K562 (cell line): ENCODE results near the gene GFI1B. TPM values are rescaled to one million over a fixed set of nuclear protein-coding genes. Genes with fewer than 3 reads are reported as not detected.
A peak's percentile ranks its signal among the peaks of the same experiment; 100 is the strongest.

Source experiments
- ADNP ChIP-seq: fragments of 200-800 bp; sonication (Bioruptor generic); IDR thresholded peaks from 2 replicates; pipeline ENCODE4 v1.6.1; 2016; ENCODE audit warnings: missing genetic modification characterization, missing compliant biosample characterization
- ARNT ChIP-seq, 2 experiments: fragments of 450-650 bp; IDR thresholded peaks; 2 replicates each; pipeline ENCODE4 v1.6.1; 2016; ENCODE audit warnings: mild to moderate bottlenecking in 1 of 2
- C11orf30 ChIP-seq: fragments of 450-650 bp; IDR thresholded peaks from 2 replicates; pipeline ENCODE4 v1.6.1; 2016; ENCODE audit warnings: low read depth, mild to moderate bottlenecking
- CHCHD3 ChIP-seq: fragments of 250-450 bp; sonication (Bioruptor Pico); IDR thresholded peaks from 2 replicates; pipeline ENCODE4 v2.1.2; 2022; ENCODE audit warnings: mild to moderate bottlenecking
- E2F8 ChIP-seq: fragments of 450-650 bp; IDR thresholded peaks from 2 replicates; pipeline ENCODE4 v1.7.1; 2018; ENCODE audit warnings: mild to moderate bottlenecking, low read depth; ENCODE audit not compliant: partially characterized antibody
- HMG20B ChIP-seq: fragments of 250-450 bp; sonication (Bioruptor Pico); IDR thresholded peaks from 2 replicates; pipeline ENCODE4 v1.5.0; 2021; ENCODE audit warnings: mild to moderate bottlenecking
- MLX ChIP-seq, 2 experiments: fragments of 450-650 bp in 1 of 2; sonication (generic) in 1 of 2; formaldehyde crosslinking; conservative IDR thresholded peaks; 2 replicates each; pipeline versions ENCODE4 v1.4.0 to v1.8.1; 2020 to 2022; ENCODE audit warnings: mild to moderate bottlenecking in 1 of 2, missing genetic modification reagents in 1 of 2
- NFE2L1 ChIP-seq: fragments of 450-650 bp; IDR thresholded peaks from 2 replicates; pipeline ENCODE4 v1.6.1; 2016; ENCODE audit warnings: missing genetic modification characterization, low read depth, mild to moderate bottlenecking, missing compliant biosample characterization, moderate library complexity, borderline replicate concordance
- OTX1 ChIP-seq: fragments of 450-650 bp; formaldehyde crosslinking; IDR thresholded peaks from 2 replicates; pipeline ENCODE4 v1.4.0; 2022; ENCODE audit warnings: mild to moderate bottlenecking
- PHF21A ChIP-seq: fragments of 450-650 bp; IDR thresholded peaks from 2 replicates; pipeline ENCODE4 v1.6.1; 2017; ENCODE audit warnings: low read depth, borderline replicate concordance
- RCOR1 ChIP-seq, 2 experiments: IDR thresholded peaks; 2 replicates each; pipeline ENCODE4 v1.6.1; 2012; ENCODE audit warnings: low read depth in 2 of 2, low read length in 2 of 2, borderline replicate concordance in 1 of 2, improper control_type of control experiment in 1 of 2
- SETDB1 ChIP-seq: IDR thresholded peaks from one replicate; pipeline ENCODE4 v1.6.1; 2012; ENCODE audit warnings: low read length, control low read depth, inconsistent platforms
- SMAD2 ChIP-seq: fragments of 150-350 bp; IDR thresholded peaks from 2 replicates; pipeline ENCODE4 v1.6.1; 2014; ENCODE audit warnings: low read depth, mild to moderate bottlenecking, low read length
- TCF3 ChIP-seq: sonication (generic); formaldehyde crosslinking; IDR thresholded peaks from 2 replicates; pipeline ENCODE4 v1.4.0; 2020; ENCODE audit warnings: mild to moderate bottlenecking, missing genetic modification reagents
- U2AF1 ChIP-seq: fragments of 200-400 bp; formaldehyde crosslinking; optimal IDR thresholded peaks from 2 replicates; pipeline ENCODE3; 2017; ENCODE audit warnings: mild to moderate bottlenecking, low read depth, low read length, moderate library complexity
- ZNF224 ChIP-seq: sonication (generic); formaldehyde crosslinking; IDR thresholded peaks from 2 replicates; pipeline ENCODE4 v1.8.0; 2022; ENCODE audit warnings: mild to moderate bottlenecking, missing genetic modification reagents
- ZNF24 ChIP-seq: fragments of 450-650 bp; IDR thresholded peaks from 2 replicates; pipeline ENCODE4 v1.6.1; 2016
- ZNF639 ChIP-seq, 2 experiments: fragments of 200-800 bp in 1 of 2; sonication (Bioruptor generic) in 1 of 2; sonication (generic) in 1 of 2; formaldehyde crosslinking in 1 of 2; IDR thresholded peaks in 1 of 2; conservative IDR thresholded peaks in 1 of 2; 2 replicates each; pipeline versions ENCODE4 v1.5.0 to v1.6.1; 2016 to 2020; ENCODE audit warnings: missing compliant biosample characterization in 1 of 2, missing genetic modification characterization in 1 of 2, missing genetic modification reagents in 1 of 2
- ZNF699 ChIP-seq: fragments of 250-450 bp; sonication (Bioruptor Pico); IDR thresholded peaks from 2 replicates; pipeline ENCODE4 v1.8.0; 2021; ENCODE audit warnings: mild to moderate bottlenecking, moderate library complexity; ENCODE audit not compliant: insufficient replicate concordance
- polyA plus RNA-seq, 8 experiments: library from polyadenylated mRNA; depleted of rRNA in 4 of 8; stranded (reverse) in 5 of 8; unstranded in 3 of 8; fragments of >200 nt; fragmentation: Nextera tagmentation in 2 of 8; fragmentation: Illumina TruSeq in 1 of 8; extraction: Ambion mirVana in 2 of 8; extraction: Trizol in 1 of 8; gene quantifications; 2 replicates each; pipeline versions ENCODE4 v1.2.1 to v1.2.3, GENCODE V29; 2011 to 2014; ENCODE audit warnings: inconsistent platforms in 1 of 8, missing spikeins in 1 of 8
- total RNA-seq, 7 experiments: library from RNA; depleted of rRNA in 6 of 7; stranded (reverse); fragments of >200 nt in 6 of 7; fragmentation: Illumina TruSeq in 2 of 7; extraction: Trizol in 2 of 7; gene quantifications; 2 replicates each; pipeline versions ENCODE4 v1.2.1 to v1.2.3, GENCODE V29; 2011 to 2021; ENCODE audit warnings: low replicate concordance in 1 of 7
- TF ChIP-seq, protein P1 (sequence below): fragments of 250-450 bp; sonication (Bioruptor Pico); IDR thresholded peaks from 2 replicates; pipeline ENCODE4 v1.8.0; 2022; ENCODE audit warnings: moderate library complexity, mild to moderate bottlenecking, inconsistent platforms
- TF ChIP-seq, protein P2 (sequence below): sonication (generic); formaldehyde crosslinking; IDR thresholded peaks from 2 replicates; pipeline ENCODE4 v1.8.1; 2023; ENCODE audit warnings: mild to moderate bottlenecking, missing genetic modification reagents

GFI1B gene
- total and polyA plus RNA-seq, 9 of the 15 experiments (the other 6 are each of a cell fraction or from before 2014, with no cell fraction given), result 8.0 to 75.7 (median 34.5) TPM

- no peak for TF ChIP-seq ARNT (IDR thresholded peaks at IDR 0.05)
- TF ChIP-seq ADNP, result no peak
- TF ChIP-seq, protein P1, sequence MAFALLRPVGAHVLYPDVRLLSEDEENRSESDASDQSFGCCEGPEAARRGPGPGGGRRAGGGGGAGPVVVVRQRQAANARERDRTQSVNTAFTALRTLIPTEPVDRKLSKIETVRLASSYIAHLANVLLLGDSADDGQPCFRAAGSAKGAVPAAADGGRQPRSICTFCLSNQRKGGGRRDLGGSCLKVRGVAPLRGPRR (CRISPR knock-in tag), result no peak
- no peak for TF ChIP-seq HMG20B (CRISPR knock-in tag)
- no peak for TF ChIP-seq OTX1 (CRISPR knock-in tag)
- peak; percentile 92 to 99 for TF ChIP-seq RCOR1 (IDR thresholded peaks at IDR 0.05; ENCODE audit: borderline replicate concordance in 1 of 2, low read depth in 2 of 2, low read length in 2 of 2)
- TF ChIP-seq, protein P2, sequence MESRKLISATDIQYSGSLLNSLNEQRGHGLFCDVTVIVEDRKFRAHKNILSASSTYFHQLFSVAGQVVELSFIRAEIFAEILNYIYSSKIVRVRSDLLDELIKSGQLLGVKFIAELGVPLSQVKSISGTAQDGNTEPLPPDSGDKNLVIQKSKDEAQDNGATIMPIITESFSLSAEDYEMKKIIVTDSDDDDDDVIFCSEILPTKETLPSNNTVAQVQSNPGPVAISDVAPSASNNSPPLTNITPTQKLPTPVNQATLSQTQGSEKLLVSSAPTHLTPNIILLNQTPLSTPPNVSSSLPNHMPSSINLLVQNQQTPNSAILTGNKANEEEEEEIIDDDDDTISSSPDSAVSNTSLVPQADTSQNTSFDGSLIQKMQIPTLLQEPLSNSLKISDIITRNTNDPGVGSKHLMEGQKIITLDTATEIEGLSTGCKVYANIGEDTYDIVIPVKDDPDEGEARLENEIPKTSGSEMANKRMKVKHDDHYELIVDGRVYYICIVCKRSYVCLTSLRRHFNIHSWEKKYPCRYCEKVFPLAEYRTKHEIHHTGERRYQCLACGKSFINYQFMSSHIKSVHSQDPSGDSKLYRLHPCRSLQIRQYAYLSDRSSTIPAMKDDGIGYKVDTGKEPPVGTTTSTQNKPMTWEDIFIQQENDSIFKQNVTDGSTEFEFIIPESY (CRISPR knock-in tag), result no peak
- TF ChIP-seq ZNF639 (CRISPR knock-in tag; conservative IDR thresholded peaks at IDR 0.05 in 1 of 2, IDR thresholded peaks at IDR 0.05 in 1 of 2), result 0 out of 4 replicates have a peak, but pooled peaks of 1 of the 2 experiments have one; percentile 50
- TF ChIP-seq ZNF24, result peak; percentile 71; the same call in 1 of the 2 replicates
- no peak for TF ChIP-seq NFE2L1
- no peak for TF ChIP-seq SMAD2
- no peak for TF ChIP-seq E2F8
- peak; percentile 89 for TF ChIP-seq TCF3 (CRISPR knock-in tag)
- no peak for TF ChIP-seq ZNF224 (CRISPR knock-in tag)
- TF ChIP-seq PHF21A, result no peak
- no peak for TF ChIP-seq SETDB1
- TF ChIP-seq C11orf30, result no peak
- no peak for TF ChIP-seq U2AF1
- TF ChIP-seq ZNF699 (CRISPR knock-in tag), result no peak
- no peak for TF ChIP-seq CHCHD3 (CRISPR knock-in tag)
- TF ChIP-seq MLX (CRISPR knock-in tag; conservative IDR thresholded peaks at IDR 0.05), result no peak
These were observed 16.1 kb downstream of the GFI1B start (continued) for GRCh38 chr9:132994410-132995120.
